OCI-LY3 (cell line): Measurements from ENCODE around the gene FARP1.

Source experiments
- CTCF ChIP-seq: fragments of 200-600, 300-600 bp; sonication (generic); IDR thresholded peaks from 2 replicates; pipeline ENCODE4 v1.5.1; 2014; ENCODE audit warnings: antibody characterized with exemption, low read length, low read depth
- EZH2phosphoT487 ChIP-seq: fragments of 200-600 bp; shearing (Covaris generic); IDR thresholded peaks from 2 replicates; pipeline ENCODE4 v1.6.1; 2018; ENCODE audit warnings: antibody characterized with exemption, mixed run types, low read depth

- TF ChIP-seq CTCF, result no peak
- TF ChIP-seq EZH2phosphoT487, result no peak
Measured at GRCh38 chr13:98479496-98480003, 336.7 kb downstream of the FARP1 start.
